Fibroblast of skin of right biceps (primary cell): ENCODE results near the gene ENTPD1.
"Not testable (repeated sequence)": the region's sequence is repeated elsewhere in the genome, so short reads cannot be mapped to it uniquely, and the experiment has no call there.

Experiments used
- DNase-seq: peaks from one replicate; pipeline ENCODE4 v3.0.0-alpha.2; 2013

ENTPD1 gene

DNA sequence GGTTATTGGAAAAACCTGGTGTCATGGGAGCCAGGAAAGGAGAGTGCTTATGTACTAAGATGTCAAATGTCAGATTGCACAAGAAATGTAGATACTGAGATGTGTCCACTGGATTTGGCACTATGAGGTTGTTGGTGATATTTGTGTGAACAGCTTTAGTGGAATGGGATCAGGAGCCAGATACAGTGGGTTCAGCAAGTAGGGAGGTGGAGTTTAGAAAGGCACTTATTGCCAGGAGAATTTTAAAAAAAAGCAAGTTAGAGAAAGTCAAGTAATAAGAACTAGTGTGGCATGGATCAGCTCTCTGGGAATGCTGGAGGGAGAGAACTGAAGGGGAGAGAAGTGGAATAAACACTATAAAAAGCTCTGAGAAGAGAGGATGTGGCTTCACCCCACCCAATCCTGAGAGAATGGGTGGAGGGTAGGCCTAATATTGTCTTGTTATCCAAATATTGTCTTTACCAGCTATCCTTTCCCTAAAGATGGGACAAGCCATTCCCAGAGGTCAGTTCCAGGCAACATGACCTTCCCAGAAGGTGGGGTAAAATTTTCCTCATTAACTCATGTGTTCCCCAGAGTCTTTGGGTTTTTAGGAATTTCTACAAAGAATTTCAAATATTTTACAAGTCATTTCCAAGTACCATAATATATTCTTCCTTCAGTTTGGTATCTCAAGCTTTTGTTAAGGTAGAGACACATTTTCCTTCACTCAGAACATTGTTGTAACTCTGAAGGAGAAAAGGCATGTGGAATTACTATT lies 42.3 kb downstream of the ENTPD1 start:
- peak; percentile 37 for DNase-seq

DNA sequence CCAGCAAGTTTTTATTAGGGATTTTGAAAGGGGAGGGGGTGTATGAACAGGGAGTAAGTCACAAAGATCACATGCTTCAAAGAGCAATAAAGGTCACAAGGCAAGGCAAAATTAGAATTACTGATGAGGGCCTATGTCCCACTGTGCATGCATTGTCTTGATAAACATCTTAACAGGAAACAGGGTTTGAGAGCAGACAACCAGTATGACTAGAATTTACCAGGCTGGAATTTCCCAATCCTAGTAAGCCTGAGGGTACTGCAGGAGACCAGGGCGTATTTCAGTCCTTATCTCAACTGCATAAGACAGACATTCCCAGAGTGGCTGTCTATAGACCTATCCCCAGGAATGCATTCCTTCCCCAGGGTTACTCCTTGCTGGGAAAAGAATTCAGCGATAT lies 44.3 kb downstream of the ENTPD1 start:
- not testable (repeated sequence) for DNase-seq

DNA sequence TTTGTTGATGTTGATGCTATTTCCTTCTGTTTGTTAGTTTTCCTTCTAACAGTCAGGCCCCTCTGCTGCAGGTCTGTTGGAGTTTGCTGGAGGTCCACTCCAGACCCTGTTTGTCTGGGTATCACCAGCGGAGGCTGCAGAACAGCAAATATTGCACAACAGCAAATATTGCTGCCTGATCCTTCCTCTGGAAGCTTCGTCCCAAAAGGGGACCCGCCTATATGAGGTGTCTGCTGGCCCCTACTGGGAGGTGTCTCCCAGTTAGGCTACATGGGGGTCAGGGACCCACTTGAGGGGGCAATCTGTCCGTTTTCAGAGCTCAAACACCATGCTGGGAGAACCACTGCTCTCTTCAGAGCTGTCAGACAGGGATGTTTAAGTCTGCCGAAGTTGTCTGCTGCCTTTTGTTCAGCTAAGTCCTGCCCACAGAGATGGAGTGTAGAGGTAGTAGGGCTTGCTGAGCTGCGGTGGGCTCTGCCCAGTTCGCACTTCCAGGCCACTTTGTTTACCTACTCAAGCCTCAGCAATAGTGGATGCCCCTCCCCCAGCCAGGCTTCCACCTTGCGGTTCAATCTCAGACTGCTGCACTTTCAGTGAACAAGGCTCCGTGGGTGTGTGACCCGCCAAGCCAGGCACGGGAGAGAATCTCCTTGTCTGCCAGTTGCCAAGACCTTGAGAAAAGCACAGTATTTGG lies 50.9 kb downstream of the ENTPD1 start:
- DNase-seq = not testable (repeated sequence)

- not testable (repeated sequence) for DNase-seq
Observed at GRCh38 chr10:95808705-95809308, 52.8 kb downstream of the ENTPD1 start.

DNA sequence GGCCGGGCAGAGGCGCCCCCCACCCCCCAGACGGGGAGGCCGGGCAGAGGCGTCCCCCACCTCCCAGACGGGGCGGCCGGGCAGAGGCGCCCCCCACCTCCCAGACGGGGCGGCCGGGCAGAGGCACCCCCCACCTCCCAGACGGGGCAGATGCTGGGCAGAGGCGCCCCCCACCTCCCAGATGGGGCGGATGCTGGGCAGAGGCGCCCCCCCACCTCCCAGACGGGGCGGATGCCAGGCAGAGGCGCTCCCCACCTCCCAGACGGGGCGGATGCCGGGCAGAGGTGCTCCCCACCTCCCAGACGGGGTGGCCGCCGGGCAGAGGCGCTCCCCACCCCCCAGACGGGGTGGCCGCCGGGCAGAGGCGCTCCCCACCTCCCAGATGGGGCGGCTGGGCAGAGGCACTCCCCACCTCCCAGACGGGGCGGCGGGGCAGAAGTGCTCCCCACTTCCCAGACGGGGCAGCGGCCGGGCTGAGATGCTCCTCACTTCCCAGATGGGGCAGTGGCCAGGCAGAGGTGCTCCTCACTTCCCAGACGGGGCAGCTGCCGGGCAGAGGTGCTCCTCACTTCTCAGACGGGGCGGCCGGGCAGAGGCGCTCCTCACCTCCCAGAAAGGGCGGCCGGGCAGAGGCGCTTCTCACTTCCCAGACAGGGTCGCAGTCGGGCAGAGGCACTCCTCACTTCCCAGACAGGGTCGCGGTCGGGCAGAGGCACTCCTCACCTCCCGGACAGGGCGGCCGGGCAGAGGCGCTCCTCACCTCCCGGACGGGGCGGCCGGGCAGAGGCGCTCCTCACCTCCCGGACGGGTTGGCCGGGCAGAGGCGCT lies 53.6 kb downstream of the ENTPD1 start:
- DNase-seq = no peak

GRCh38 chr10:95810198-95810976 lies 54.4 kb downstream of the ENTPD1 start:
- no peak for DNase-seq

DNA sequence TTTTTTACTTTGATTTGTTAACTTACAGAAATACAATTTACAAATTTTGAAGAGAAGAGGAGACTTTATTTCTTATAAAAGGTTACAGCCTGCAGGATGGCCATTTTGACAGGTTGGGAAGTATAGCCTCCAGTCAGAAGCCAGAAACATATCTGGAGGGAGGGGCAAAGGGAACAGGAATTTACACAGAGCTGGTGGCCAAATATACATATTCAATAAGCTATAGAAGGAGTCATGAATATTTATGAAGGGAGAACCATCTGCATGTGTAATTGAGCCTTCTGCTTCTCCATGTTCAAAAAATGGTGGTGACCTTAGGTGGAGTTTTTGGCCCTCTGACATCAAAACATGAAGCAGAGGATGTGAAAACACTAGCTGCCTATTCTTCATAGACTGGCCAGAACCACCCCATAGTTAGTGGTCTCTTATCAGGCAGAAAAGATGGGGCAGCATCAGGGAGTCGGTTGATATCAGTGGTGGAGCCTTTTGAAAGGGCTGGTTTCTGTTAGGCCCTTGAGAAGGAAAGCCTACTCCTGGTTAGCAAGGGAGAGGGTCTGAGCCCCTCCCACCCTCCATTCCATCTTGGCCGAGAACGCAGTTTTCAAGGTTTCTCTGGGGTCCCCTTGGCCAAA lies 57.2 kb downstream of the ENTPD1 start:
- no peak for DNase-seq

- peak; percentile 76 for DNase-seq
Observed at GRCh38 chr10:95814011-95814727, 58.2 kb downstream of the ENTPD1 start.

- DNase-seq = no peak
Observed at GRCh38 chr10:95815133-95815532, 59.2 kb downstream of the ENTPD1 start.

DNA sequence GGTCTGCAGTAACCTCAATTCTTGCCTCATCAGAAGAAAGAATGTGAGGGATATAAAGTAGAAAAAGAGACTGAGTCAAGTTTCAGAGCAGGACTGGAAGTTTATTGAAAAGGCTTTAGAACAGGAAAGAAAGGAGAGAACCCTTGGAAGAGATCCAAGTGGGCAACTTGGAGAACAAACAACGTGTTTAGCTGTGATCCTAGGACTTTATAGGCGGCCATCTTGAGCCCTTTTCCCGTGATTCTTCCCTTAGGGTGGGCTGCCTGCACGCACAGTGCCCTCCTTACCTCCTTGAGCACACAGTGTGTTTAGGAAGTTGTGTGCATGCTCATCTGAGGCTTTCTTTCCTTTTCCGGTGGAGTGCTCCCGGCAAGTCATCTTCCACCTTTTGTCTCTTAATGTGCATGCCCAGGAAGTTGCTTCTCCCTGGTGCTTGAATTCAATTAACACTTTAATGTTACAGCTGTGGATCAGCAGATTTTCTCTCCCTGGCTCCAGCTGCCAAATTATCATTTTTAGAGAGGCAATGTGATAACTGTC lies 59.8 kb downstream of the ENTPD1 start:
- no peak for DNase-seq

GRCh38 chr10:95818010-95818409 lies 62.0 kb downstream of the ENTPD1 start:
- DNase-seq = no peak

- peak; percentile 51 for DNase-seq
Observed at GRCh38 chr10:95818668-95819067, 62.7 kb downstream of the ENTPD1 start.

GRCh38 chr10:95819620-95820329 lies 63.8 kb downstream of the ENTPD1 start:
- DNase-seq = no peak

GRCh38 chr10:95820363-95820762 lies 64.4 kb downstream of the ENTPD1 start:
- no peak for DNase-seq

- no peak for DNase-seq
Observed at GRCh38 chr10:95821720-95822119, 65.8 kb downstream of the ENTPD1 start.

DNA sequence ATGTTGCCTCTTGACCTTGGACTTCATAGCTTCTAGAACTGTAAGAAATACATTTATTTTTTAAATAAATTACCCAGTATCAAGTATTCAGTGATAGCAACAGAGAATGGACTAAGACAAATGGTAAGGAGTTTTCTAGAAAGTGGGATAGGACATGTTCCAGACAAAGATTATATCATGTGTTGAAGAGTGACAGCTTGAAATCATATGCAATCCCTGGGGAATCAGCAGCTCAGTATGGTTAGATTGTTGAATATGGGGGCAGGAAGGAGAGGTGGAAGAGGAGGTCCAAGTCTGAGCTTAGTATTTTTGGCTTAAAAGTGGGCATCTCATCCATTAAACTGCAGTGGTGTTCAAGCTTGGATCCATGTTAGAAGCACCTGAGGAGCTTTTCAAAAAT lies 74.1 kb downstream of the ENTPD1 start:
- no peak for DNase-seq

DNA sequence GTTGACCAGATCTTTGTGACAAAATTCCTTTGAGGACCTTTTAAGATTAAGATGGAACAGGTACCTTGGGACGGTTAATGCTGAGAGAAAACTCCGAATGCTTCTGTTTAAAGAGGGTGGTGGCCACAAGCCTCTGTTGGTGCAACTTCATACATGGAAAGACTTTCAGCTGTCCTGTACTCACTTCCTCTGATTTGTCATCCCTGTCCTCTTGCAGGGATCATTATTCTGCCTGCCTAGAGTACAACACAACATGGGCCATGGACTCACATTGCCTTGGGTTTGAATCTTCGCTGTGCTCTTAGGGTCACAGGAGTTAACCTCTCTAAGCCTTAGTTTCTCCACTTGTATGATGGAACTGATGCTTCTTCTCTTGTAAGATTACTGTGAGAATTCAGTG lies 75.1 kb downstream of the ENTPD1 start:
- DNase-seq = no peak

DNA sequence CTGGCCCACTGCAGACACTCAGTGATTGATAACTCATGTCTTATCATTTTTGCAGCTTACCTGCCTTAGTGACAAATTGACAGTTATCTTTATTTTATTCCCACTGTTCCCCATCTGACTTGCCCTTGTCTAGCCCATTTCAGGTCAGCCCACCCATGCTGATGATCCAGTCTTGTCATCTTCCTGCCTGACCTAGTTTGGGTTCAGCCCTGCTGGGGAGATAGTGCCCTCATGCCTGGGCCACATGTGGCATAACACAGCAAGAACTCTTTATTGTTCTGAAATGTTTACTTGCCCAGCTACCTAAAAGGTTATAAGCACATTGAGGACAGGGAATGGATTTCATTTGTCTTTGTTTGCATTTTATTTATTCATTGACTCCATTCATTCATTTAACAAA lies 75.6 kb downstream of the ENTPD1 start:
- no peak for DNase-seq

GRCh38 chr10:95832216-95833041 lies 76.5 kb downstream of the ENTPD1 start:
- no peak for DNase-seq
